H7 (cell line): ENCODE data around the gene SEPTIN2. TPM values are rescaled to one million over a fixed set of nuclear protein-coding genes. Genes with fewer than 3 reads are reported as not detected.
"Not testable (repeated sequence)": the region's sequence is repeated elsewhere in the genome, so short reads cannot be mapped to it uniquely, and the experiment has no call there.

Source experiments
- DNase-seq: peaks from one replicate; pipeline ENCODE4 v3.0.0; 2012
- H3K27me3 ChIP-seq: 2 replicates; pipeline ENCODE4 v1.6.0; 2011; ENCODE audit warnings: mild to moderate bottlenecking, low read length; ENCODE audit not compliant: control insufficient read depth, insufficient read depth
- H3K36me3 ChIP-seq: replicated peaks from 2 replicates; pipeline ENCODE4 v1.5.1; 2011; ENCODE audit warnings: low read length; ENCODE audit not compliant: control insufficient read depth, insufficient read depth
- H3K4me3 ChIP-seq: 2 replicates; pipeline ENCODE4 v1.5.1; 2011; ENCODE audit warnings: low read depth, mild to moderate bottlenecking, control low read depth, low read length, moderate library complexity; ENCODE audit not compliant: insufficient read depth
- total RNA-seq: library from RNA; depleted of rRNA; stranded (reverse); fragments of >200 nt; shearing (Covaris generic); gene quantifications from 2 replicates; pipeline ENCODE4 v1.2.3, GENCODE V29; 2014

SEPTIN2 gene
- total RNA-seq, 1 experiment from 2014 or later = 249 TPM

DNA sequence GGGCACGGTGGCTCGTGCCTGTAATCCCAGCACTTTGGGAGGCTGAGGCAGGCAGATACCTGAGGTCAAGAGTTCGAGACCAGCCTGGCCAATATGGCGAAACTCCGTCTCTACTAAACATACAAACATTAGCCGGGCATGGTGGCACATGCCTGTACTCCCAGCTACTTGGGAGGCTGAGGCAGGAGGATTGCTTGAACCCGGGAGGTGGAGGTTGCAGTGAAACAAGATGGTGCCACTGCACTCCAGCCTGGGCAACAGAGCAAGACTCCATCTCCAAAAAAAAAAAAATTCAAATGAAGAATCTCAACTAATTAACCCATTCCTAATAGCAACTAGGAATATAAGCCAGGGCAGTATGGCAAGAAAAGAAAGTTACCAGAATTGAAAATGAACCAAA lies 37.4 kb upstream of the SEPTIN2 start:
- not testable (repeated sequence) for DNase-seq, H3K4me3 ChIP-seq, H3K36me3 ChIP-seq, H3K27me3 ChIP-seq

- H3K27me3 ChIP-seq = no peaks in the 10 kb centered on the region
- DNase-seq = peak; percentile 16
- no peak overlapping the region for H3K4me3 ChIP-seq
- H3K36me3 ChIP-seq = no peaks in the 10 kb centered on the region
Measured at GRCh38 chr2:241279413-241279812, 36.3 kb upstream of the SEPTIN2 start.

GRCh38 chr2:241279828-241280227 lies 35.9 kb upstream of the SEPTIN2 start:
- Histone ChIP-seq H3K4me3 (no peak overlapping the region), H3K36me3 (no peaks in the 10 kb centered on the region), H3K27me3 (no peaks in the 10 kb centered on the region)
- DNase-seq = peak; percentile 17

- Histone ChIP-seq H3K27me3 (no peaks in the 10 kb centered on the region), H3K36me3 (no peaks in the 10 kb centered on the region), H3K4me3 (no peak overlapping the region)
- DNase-seq = no peak
Measured at GRCh38 chr2:241280291-241280690, 35.4 kb upstream of the SEPTIN2 start.

DNA sequence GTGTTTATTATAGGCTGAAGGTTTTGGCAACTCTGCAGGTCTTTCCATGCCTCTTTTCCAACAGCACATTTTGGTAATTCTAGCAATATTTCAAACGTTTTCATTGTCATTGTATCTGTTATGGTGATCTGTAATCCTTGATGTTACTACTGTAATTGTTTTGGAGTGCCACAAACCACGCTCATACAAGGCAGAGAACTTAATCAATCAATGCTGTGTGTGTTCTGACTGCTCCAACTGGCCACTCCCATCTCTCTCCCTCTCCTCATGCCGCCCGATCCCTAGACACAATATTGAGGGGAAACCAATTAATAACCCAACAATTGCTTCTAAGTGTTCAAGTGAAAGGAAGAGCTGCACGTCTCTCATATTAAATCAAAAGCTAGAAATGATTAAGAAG lies 33.2 kb upstream of the SEPTIN2 start:
- Histone ChIP-seq H3K36me3 (no peaks in the 10 kb centered on the region), H3K27me3 (no peaks in the 10 kb centered on the region), H3K4me3 (no peak overlapping the region)
- no peak for DNase-seq

DNA sequence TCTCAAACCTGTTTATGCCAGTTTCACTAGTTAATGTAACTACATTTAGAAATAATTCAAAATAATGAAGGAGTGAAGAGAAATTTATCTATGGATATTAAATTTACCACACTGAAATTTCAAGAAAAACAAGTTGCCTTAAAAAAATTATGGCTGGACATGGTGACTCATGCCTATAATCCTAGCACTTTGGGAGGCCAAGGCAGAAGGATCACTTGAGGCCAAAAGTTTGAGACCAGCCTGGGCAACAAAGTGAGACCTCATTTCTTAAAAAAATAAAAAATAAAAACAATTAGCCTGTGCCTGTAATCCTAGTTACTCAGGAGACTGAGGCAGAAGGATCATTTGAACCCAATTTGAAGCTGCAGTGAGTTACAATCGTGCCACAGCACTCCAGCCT lies 30.1 kb upstream of the SEPTIN2 start:
- DNase-seq = no peak
- H3K4me3 ChIP-seq = no peak overlapping the region

DNA sequence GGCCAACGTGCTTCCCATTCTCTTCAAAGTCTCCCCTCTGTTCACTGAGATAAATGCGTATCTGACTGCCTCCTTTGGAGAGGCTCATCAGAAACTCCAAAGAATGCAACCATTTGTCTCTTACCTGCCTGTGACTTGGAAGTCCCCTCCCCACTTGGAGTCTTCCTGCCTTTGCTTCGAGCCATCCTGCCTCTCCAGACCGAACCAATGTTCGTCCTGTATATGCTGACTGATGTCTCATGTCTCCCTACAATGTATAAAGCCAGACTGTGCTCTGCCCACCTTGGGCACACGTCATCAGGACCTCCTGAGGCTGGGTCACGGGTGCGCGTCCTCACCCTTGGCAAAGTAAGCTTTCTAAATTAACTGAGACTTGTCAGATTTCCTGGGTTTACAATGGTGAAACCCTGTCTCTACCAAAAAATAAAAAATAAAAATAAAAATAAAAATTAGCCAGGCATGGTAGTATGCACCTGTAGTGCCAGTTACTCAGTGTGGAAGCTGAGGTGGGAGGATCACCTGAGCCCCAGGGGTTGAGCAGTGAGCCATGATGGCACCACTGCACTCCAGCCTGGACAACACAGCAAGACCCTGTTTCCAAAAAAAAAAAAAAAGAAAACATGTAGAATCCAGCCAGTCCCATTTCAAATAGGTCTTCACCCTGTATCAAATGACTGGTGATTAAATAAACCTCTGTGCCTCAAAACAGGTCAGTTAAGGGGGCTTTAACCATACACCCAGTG lies 29.2 kb upstream of the SEPTIN2 start:
- no peaks in the 10 kb centered on the region for H3K27me3 ChIP-seq
- no peak overlapping the region for H3K4me3 ChIP-seq
- H3K36me3 ChIP-seq = no peaks in the 10 kb centered on the region
- DNase-seq = no peak

More for the DNA sequence above, 30.1 kb upstream of the SEPTIN2 start:
- Histone ChIP-seq H3K27me3 (no peaks in the 10 kb centered on the region), H3K36me3 (no peaks in the 10 kb centered on the region)

GRCh38 chr2:241288324-241288888 lies 27.3 kb upstream of the SEPTIN2 start:
- no peak for DNase-seq

DNA sequence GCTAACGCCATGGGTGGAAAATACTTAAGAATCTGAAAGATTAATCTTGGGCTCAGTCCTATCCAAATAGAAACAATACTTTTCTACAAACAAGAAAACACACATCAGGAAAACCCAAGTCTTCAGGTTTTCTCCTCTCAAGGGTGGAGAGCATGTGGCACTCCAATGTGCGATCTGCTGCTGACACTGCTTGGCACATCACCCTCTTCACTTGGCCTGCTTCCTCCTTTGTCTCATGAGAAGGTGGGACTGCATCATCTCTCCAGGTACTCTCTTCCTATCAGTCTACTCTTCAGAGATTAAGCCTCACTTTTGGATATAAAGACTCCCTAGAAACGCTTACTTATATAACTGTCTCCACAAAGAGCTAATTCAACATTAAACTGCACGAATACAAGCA lies 26.7 kb upstream of the SEPTIN2 start:
- Histone ChIP-seq H3K4me3 (no peak overlapping the region), H3K36me3 (no peaks in the 10 kb centered on the region), H3K27me3 (no peaks in the 10 kb centered on the region)
- no peak for DNase-seq

More at GRCh38 chr2:241288324-241288888, 27.3 kb upstream of the SEPTIN2 start:
- no peaks in the 10 kb centered on the region for H3K36me3 ChIP-seq
- H3K27me3 ChIP-seq = no peaks in the 10 kb centered on the region
- H3K4me3 ChIP-seq = no peak overlapping the region

DNA sequence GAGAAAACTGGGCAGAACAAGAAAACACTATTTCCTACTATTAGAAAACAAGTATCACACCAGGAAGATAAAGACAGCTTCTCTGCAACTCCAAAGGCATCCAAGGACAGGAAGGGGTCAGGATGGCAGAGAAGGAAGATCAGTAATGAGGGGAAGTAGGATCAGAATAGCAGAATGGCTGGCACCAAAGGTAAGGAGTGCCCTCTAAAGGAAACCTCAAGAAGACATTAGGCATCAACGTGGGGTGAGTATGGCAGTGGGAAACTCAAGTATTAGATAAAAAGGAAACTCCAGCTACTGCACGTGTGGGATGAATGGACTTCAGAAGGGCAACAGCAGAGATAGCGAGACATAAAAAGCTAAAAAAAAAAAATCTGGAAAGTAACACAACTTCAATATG lies 26.1 kb upstream of the SEPTIN2 start:
- no peaks in the 10 kb centered on the region for H3K27me3 ChIP-seq
- H3K36me3 ChIP-seq = no peaks in the 10 kb centered on the region
- no peak overlapping the region for H3K4me3 ChIP-seq
- no peak for DNase-seq

DNA sequence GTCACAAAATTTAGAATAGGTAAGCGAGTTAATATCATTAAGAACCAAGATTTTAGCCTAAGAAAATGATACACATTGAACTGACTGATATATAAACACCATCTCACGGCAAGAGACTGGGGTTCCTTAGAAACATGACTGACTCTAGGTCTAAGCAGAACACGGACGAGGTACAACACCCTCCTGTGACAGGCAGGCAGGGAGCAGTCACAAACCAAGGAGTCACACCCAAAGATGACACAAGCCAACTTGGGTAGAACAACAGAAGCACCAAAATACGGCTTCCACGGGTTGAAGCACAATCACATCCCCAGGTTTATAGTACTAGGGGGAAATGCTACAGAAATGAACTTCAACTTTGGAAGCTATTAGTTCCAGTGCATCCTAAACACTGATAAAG lies 24.6 kb upstream of the SEPTIN2 start:
- no peaks in the 10 kb centered on the region for H3K27me3 ChIP-seq
- H3K36me3 ChIP-seq = no peaks in the 10 kb centered on the region
- DNase-seq = no peak
- H3K4me3 ChIP-seq = no peak overlapping the region

GRCh38 chr2:241291977-241292376 lies 23.7 kb upstream of the SEPTIN2 start:
- DNase-seq = no peak
- no peaks in the 10 kb centered on the region for H3K27me3 ChIP-seq
- H3K4me3 ChIP-seq = no peak overlapping the region
- no peaks in the 10 kb centered on the region for H3K36me3 ChIP-seq

- H3K27me3 ChIP-seq, DNase-seq, H3K36me3 ChIP-seq, H3K4me3 ChIP-seq: not testable (repeated sequence)
Measured at GRCh38 chr2:241293378-241293797, 22.3 kb upstream of the SEPTIN2 start.

DNA sequence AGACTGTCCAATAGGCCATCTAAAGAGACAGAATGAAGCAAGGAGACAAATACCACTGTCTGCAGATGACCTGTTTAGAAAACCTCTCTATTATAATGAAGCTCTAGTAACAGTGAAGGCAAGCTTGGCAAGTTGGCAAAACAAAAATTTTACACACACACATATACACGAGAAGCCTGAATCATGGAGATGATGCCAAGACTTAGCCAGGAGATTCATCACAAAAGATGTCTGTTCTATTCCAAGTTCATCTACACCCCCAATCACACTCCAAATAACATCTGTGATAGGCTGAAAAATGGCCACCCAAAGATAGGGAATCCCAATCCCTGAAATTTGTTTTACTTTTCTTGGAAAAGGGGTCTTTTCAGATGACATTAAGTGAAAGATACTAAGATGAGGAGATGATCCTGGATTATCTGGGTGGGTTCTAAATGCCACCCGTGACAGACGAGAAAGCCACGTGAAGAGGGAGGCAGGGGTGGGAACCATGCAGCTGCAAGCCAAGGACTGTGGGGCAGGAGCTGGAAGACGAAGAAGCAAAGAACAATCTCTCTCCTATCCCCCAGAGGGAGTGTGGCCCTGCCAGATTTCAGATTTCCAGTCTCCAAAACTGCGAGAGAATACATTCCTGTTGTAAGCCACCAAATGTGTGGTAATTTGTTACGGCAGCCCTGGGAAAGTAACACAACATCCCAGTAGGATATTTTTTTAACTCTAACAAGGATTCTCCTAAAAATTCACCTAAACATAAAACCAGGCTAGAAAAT lies 20.2 kb upstream of the SEPTIN2 start:
- peak; percentile 43 for DNase-seq
- no peaks in the 10 kb centered on the region for H3K27me3 ChIP-seq
- no peaks in the 10 kb centered on the region for H3K36me3 ChIP-seq
- H3K4me3 ChIP-seq = no peak overlapping the region

- Histone ChIP-seq H3K27me3 (no peaks in the 10 kb centered on the region), H3K4me3 (no peak overlapping the region), H3K36me3 (no peaks in the 10 kb centered on the region)
- no peak for DNase-seq
Measured at GRCh38 chr2:241296767-241297166, 19.0 kb upstream of the SEPTIN2 start.
